ENCODE data around the gene ALX3.

ALX3 gene

GRCh38 chr1:110060034-110060661 lies 10.3 kb downstream of the ALX3 start:
- no peaks in the 10 kb centered on the region for H3K79me1 ChIP-seq (ENCODE audit: low read depth, low read length)
- H3K4me2 ChIP-seq (ENCODE audit: insufficient read depth, low read length, poor library complexity, severe bottlenecking): no peak overlapping the region
- peaks cover 27 to 60% of the 10 kb centered on the region in 2 donors for H3K36me3 ChIP-seq (replicated peaks in 1 of 2; ENCODE audit: control insufficient read depth in 2 of 2, insufficient read depth in 2 of 2, low read length in 2 of 2)
- H4K8ac ChIP-seq (ENCODE audit: low read depth, low read length): no peak overlapping the region
- H3K27me3 ChIP-seq (ENCODE audit: control insufficient read depth in 3 of 3, insufficient read depth in 3 of 3, low read depth in 1 of 3, low read length in 3 of 3): peaks cover 0 to 4% (median 1%) of the 10 kb centered on the region in 3 experiments
- H3K18ac ChIP-seq (ENCODE audit: low read length): no peak overlapping the region
- no peak overlapping the region for H3K27ac ChIP-seq (replicated peaks; ENCODE audit: low read length)
- no peak overlapping the region for H2BK12ac ChIP-seq (ENCODE audit: low read length)
- H2BK120ac ChIP-seq (ENCODE audit: low read depth, low read length): no peak overlapping the region
- H2AK5ac ChIP-seq (ENCODE audit: low read depth, low read length): no peak overlapping the region
- H3K9me3 ChIP-seq (replicated peaks in 1 of 2; ENCODE audit: control insufficient read depth in 2 of 2, insufficient read depth in 1 of 2, low read depth in 1 of 2, low read length in 2 of 2): no peaks in the 10 kb centered on the region
- H3K4me3 ChIP-seq (ENCODE audit: low read length in 2 of 2): peak overlapping the region in 1 of 2 donors; percentile 7
- no peak overlapping the region for H2BK5ac ChIP-seq (ENCODE audit: low read length)
- no peak overlapping the region for H3K9ac ChIP-seq (ENCODE audit: low read depth, low read length, poor library complexity)
- no peak overlapping the region for H2AFZ ChIP-seq (ENCODE audit: low read length)
- H3K23ac ChIP-seq (ENCODE audit: low read depth, low read length, poor library complexity): peak overlapping the region; percentile 2
- no peak for DNase-seq (ENCODE audit: low spot score)
- no peak overlapping the region for H3K4ac ChIP-seq (ENCODE audit: low read length)
- no CpG with 5 or more reads among the region's 9 CpGs for WGBS, 2 donors (ENCODE audit: extremely low coverage in 2 of 2, insufficient read length in 2 of 2, insufficient replicate concordance in 1 of 2)
- H4K91ac ChIP-seq (ENCODE audit: low read depth, low read length, poor library complexity): no peak overlapping the region
- H2BK15ac ChIP-seq (ENCODE audit: low read length): no peak overlapping the region
- H3K4me1 ChIP-seq (ENCODE audit: control insufficient read depth in 2 of 2, insufficient read depth in 1 of 2, low read depth in 1 of 2, low read length in 2 of 2): peaks cover 0 to 4% of the 10 kb centered on the region in 2 donors
- no peak overlapping the region for H3K14ac ChIP-seq (ENCODE audit: low read length)

- no peak overlapping the region for H3K4me3 ChIP-seq (ENCODE audit: low read length in 2 of 2)
- peaks cover 34 to 69% of the 10 kb centered on the region in 2 donors for H3K36me3 ChIP-seq (replicated peaks in 1 of 2; ENCODE audit: control insufficient read depth in 2 of 2, insufficient read depth in 2 of 2, low read length in 2 of 2)
- H4K91ac ChIP-seq (ENCODE audit: low read depth, low read length, poor library complexity): no peak overlapping the region
- H2AK5ac ChIP-seq (ENCODE audit: low read depth, low read length): no peak overlapping the region
- DNase-seq (ENCODE audit: low spot score): no peak
- H2BK5ac ChIP-seq (ENCODE audit: low read length): no peak overlapping the region
- WGBS, 2 donors (ENCODE audit: extremely low coverage in 2 of 2, insufficient read length in 2 of 2, insufficient replicate concordance in 1 of 2): no CpG with 5 or more reads among the region's 6 CpGs
- H2AFZ ChIP-seq (ENCODE audit: low read length): no peak overlapping the region
- no peak overlapping the region for H2BK120ac ChIP-seq (ENCODE audit: low read depth, low read length)
- H3K4me1 ChIP-seq (ENCODE audit: control insufficient read depth in 2 of 2, insufficient read depth in 1 of 2, low read depth in 1 of 2, low read length in 2 of 2): peaks cover 0 to 4% of the 10 kb centered on the region in 2 donors
- no peaks in the 10 kb centered on the region for H3K9me3 ChIP-seq (replicated peaks in 1 of 2; ENCODE audit: control insufficient read depth in 2 of 2, insufficient read depth in 1 of 2, low read depth in 1 of 2, low read length in 2 of 2)
- H3K27me3 ChIP-seq (ENCODE audit: control insufficient read depth in 3 of 3, insufficient read depth in 3 of 3, low read depth in 1 of 3, low read length in 3 of 3): no peaks in the 10 kb centered on the region
- H3K18ac ChIP-seq (ENCODE audit: low read length): no peak overlapping the region
- H3K14ac ChIP-seq (ENCODE audit: low read length): no peak overlapping the region
- no peak overlapping the region for H3K4me2 ChIP-seq (ENCODE audit: insufficient read depth, low read length, poor library complexity, severe bottlenecking)
- H2BK12ac ChIP-seq (ENCODE audit: low read length): no peak overlapping the region
- H3K9ac ChIP-seq (ENCODE audit: low read depth, low read length, poor library complexity): no peak overlapping the region
- no peaks in the 10 kb centered on the region for H3K79me1 ChIP-seq (ENCODE audit: low read depth, low read length)
- H2BK15ac ChIP-seq (ENCODE audit: low read length): no peak overlapping the region
- H4K8ac ChIP-seq (ENCODE audit: low read depth, low read length): no peak overlapping the region
- no peak overlapping the region for H3K27ac ChIP-seq (replicated peaks; ENCODE audit: low read length)
- no peak overlapping the region for H3K23ac ChIP-seq (ENCODE audit: low read depth, low read length, poor library complexity)
- H3K4ac ChIP-seq (ENCODE audit: low read length): no peak overlapping the region
Measured at GRCh38 chr1:110059133-110059863, 11.2 kb downstream of the ALX3 start.

GRCh38 chr1:110058591-110058990 lies 11.9 kb downstream of the ALX3 start:
- Histone ChIP-seq H3K79me1 (ENCODE audit: low read depth, low read length) (no peaks in the 10 kb centered on the region), H2AK5ac (ENCODE audit: low read depth, low read length) (no peak overlapping the region), H2BK15ac (ENCODE audit: low read length) (no peak overlapping the region), H4K8ac (ENCODE audit: low read depth, low read length) (no peak overlapping the region), H3K23ac (ENCODE audit: low read depth, low read length, poor library complexity) (no peak overlapping the region), H3K4me3 (ENCODE audit: low read length in 2 of 2) (no peak overlapping the region), H3K4me2 (ENCODE audit: insufficient read depth, low read length, poor library complexity, severe bottlenecking) (no peak overlapping the region), H3K36me3 (replicated peaks in 1 of 2; ENCODE audit: control insufficient read depth in 2 of 2, insufficient read depth in 2 of 2, low read length in 2 of 2) (peaks cover 41 to 76% of the 10 kb centered on the region in 2 donors), H2BK12ac (ENCODE audit: low read length) (no peak overlapping the region), H3K27me3 (ENCODE audit: control insufficient read depth in 3 of 3, insufficient read depth in 3 of 3, low read depth in 1 of 3, low read length in 3 of 3) (no peaks in the 10 kb centered on the region), H2BK5ac (ENCODE audit: low read length) (no peak overlapping the region), H2BK120ac (ENCODE audit: low read depth, low read length) (no peak overlapping the region), H3K14ac (ENCODE audit: low read length) (peak overlapping the region; percentile 39), H3K4ac (ENCODE audit: low read length) (no peak overlapping the region), H3K4me1 (ENCODE audit: control insufficient read depth in 2 of 2, insufficient read depth in 1 of 2, low read depth in 1 of 2, low read length in 2 of 2) (peaks cover 0 to 4% of the 10 kb centered on the region in 2 donors), H2AFZ (ENCODE audit: low read length) (no peak overlapping the region), H3K9me3 (replicated peaks in 1 of 2; ENCODE audit: control insufficient read depth in 2 of 2, insufficient read depth in 1 of 2, low read depth in 1 of 2, low read length in 2 of 2) (no peaks in the 10 kb centered on the region), H4K91ac (ENCODE audit: low read depth, low read length, poor library complexity) (no peak overlapping the region), H3K27ac (replicated peaks; ENCODE audit: low read length) (no peak overlapping the region), H3K18ac (ENCODE audit: low read length) (no peak overlapping the region), H3K9ac (ENCODE audit: low read depth, low read length, poor library complexity) (no peak overlapping the region)
- WGBS, 2 donors (ENCODE audit: extremely low coverage in 2 of 2, insufficient read length in 2 of 2, insufficient replicate concordance in 1 of 2): no CpG with 5 or more reads among the region's 1 CpG
- no peak for DNase-seq (ENCODE audit: low spot score)

- Histone ChIP-seq H3K14ac (ENCODE audit: low read length) (no peak overlapping the region), H3K79me1 (ENCODE audit: low read depth, low read length) (no peaks in the 10 kb centered on the region), H3K4me3 (ENCODE audit: low read length in 2 of 2) (no peak overlapping the region), H3K4me2 (ENCODE audit: insufficient read depth, low read length, poor library complexity, severe bottlenecking) (no peak overlapping the region), H2BK12ac (ENCODE audit: low read length) (no peak overlapping the region), H3K27me3 (ENCODE audit: control insufficient read depth in 3 of 3, insufficient read depth in 3 of 3, low read depth in 1 of 3, low read length in 3 of 3) (no peaks in the 10 kb centered on the region), H2BK120ac (ENCODE audit: low read depth, low read length) (no peak overlapping the region), H3K4me1 (ENCODE audit: control insufficient read depth in 2 of 2, insufficient read depth in 1 of 2, low read depth in 1 of 2, low read length in 2 of 2) (peaks cover 0 to 4% of the 10 kb centered on the region in 2 donors), H3K4ac (ENCODE audit: low read length) (no peak overlapping the region), H3K36me3 (replicated peaks in 1 of 2; ENCODE audit: control insufficient read depth in 2 of 2, insufficient read depth in 2 of 2, low read length in 2 of 2) (peaks cover 46 to 81% of the 10 kb centered on the region in 2 donors), H4K8ac (ENCODE audit: low read depth, low read length) (no peak overlapping the region), H3K27ac (replicated peaks; ENCODE audit: low read length) (no peak overlapping the region), H3K18ac (ENCODE audit: low read length) (no peak overlapping the region), H2AFZ (ENCODE audit: low read length) (no peak overlapping the region), H3K9ac (ENCODE audit: low read depth, low read length, poor library complexity) (no peak overlapping the region), H2BK15ac (ENCODE audit: low read length) (no peak overlapping the region), H2BK5ac (ENCODE audit: low read length) (no peak overlapping the region), H3K23ac (ENCODE audit: low read depth, low read length, poor library complexity) (no peak overlapping the region), H2AK5ac (ENCODE audit: low read depth, low read length) (no peak overlapping the region), H4K91ac (ENCODE audit: low read depth, low read length, poor library complexity) (no peak overlapping the region), H3K9me3 (replicated peaks in 1 of 2; ENCODE audit: control insufficient read depth in 2 of 2, insufficient read depth in 1 of 2, low read depth in 1 of 2, low read length in 2 of 2) (no peaks in the 10 kb centered on the region)
- no CpG with 5 or more reads among the region's 7 CpGs for WGBS, 2 donors (ENCODE audit: extremely low coverage in 2 of 2, insufficient read length in 2 of 2, insufficient replicate concordance in 1 of 2)
- DNase-seq (ENCODE audit: low spot score): no peak
Measured at GRCh38 chr1:110057963-110058518, 12.4 kb downstream of the ALX3 start.
